ENCODE results near the gene MYL10. TPM values are rescaled to one million over a fixed set of nuclear protein-coding genes. Genes with fewer than 3 reads are reported as not detected.

MYL10 gene
- total RNA-seq, 1 donor from 2014 or later: not detected

DNA sequence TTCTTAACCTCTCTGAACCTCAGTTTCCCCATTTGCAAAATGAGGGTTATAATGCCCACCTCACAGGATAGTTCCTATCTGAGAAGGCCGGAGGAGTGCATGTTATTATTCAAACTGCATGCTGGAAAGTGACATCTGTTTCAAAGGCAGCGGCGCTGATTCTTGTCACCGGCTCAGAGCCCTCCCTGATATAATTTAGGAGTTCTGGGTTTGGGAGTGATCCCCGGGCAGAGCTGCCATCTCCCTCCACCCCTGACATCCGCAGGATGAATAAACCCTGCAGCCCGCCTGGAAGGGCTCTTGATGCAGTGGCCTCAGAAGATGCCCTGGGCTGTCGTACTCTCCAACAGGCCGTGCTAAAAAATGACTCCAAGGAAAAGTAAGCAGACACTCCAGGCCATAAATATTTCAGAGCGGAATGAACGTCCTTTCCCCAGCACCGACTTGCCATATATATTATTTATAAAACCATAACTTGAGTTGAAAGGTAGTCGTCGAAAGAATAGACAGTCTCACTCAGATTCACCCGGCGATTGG, 47.0 kb upstream of the MYL10 start:
- TF ChIP-seq, protein P1, sequence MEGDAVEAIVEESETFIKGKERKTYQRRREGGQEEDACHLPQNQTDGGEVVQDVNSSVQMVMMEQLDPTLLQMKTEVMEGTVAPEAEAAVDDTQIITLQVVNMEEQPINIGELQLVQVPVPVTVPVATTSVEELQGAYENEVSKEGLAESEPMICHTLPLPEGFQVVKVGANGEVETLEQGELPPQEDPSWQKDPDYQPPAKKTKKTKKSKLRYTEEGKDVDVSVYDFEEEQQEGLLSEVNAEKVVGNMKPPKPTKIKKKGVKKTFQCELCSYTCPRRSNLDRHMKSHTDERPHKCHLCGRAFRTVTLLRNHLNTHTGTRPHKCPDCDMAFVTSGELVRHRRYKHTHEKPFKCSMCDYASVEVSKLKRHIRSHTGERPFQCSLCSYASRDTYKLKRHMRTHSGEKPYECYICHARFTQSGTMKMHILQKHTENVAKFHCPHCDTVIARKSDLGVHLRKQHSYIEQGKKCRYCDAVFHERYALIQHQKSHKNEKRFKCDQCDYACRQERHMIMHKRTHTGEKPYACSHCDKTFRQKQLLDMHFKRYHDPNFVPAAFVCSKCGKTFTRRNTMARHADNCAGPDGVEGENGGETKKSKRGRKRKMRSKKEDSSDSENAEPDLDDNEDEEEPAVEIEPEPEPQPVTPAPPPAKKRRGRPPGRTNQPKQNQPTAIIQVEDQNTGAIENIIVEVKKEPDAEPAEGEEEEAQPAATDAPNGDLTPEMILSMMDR (IDR thresholded peaks at IDR 0.05): no peak
- Histone ChIP-seq H3K27me3 (no peaks in the 10 kb centered on the region), H3K4me3 (no peak overlapping the region), H3K9me3 (no peaks in the 10 kb centered on the region), H3K4me1 (peaks cover 1% of the 10 kb centered on the region), H3K36me3 (no peaks in the 10 kb centered on the region), H3K27ac (no peak overlapping the region)
- no peak for ATAC-seq
- no peak for DNase-seq
- intact Hi-C loops (cut with DNase I): no loop called here

DNA sequence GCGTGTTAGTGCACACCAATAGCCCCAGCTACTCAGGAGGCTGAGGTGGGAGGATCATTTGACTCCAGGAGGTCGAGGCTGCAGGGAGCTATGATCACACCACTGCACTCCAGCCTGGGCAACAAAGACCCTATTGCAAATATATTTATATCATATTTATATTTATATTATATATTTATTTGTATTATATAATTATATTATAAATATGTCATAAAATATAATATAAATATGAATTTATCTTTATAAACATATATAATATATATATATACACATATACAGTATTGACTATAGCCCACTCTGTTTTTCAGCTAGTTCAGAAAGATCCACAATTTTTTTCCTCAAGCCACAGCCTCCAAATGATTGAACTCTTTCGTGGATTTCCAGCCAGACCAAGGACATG, 45.3 kb upstream of the MYL10 start:
- H3K9me3 ChIP-seq: no peaks in the 10 kb centered on the region
- H3K27ac ChIP-seq: no peak overlapping the region
- H3K27me3 ChIP-seq: no peaks in the 10 kb centered on the region
- TF ChIP-seq, protein P1 (IDR thresholded peaks at IDR 0.05): no peak
- no peaks in the 10 kb centered on the region for H3K36me3 ChIP-seq
- intact Hi-C loops (cut with DNase I): no loop called here
- DNase-seq (no peak), ATAC-seq (no peak)
- no peaks in the 10 kb centered on the region for H3K4me1 ChIP-seq
- no peak overlapping the region for H3K4me3 ChIP-seq

DNA sequence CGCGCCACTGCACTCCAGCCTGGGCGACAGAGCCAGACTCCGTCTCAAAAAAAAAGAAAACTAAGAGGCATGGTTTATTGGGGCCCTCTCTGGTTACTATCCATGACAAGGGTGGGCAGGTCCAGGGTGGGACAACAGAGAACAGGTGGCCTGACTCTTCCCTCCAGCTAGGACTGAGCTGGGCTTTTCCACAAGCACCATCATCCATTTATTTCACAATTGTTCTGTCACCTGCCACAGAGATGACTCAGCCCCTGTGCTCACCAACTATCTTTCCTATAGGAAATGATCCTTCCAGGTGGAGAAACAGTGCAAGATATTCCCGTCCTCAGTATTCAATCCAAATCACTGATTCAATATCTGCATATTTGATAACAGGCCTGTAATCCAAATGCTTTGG, 44.9 kb upstream of the MYL10 start:
- Histone ChIP-seq H3K9me3 (no peaks in the 10 kb centered on the region), H3K27me3 (no peaks in the 10 kb centered on the region), H3K27ac (no peak overlapping the region), H3K4me3 (no peak overlapping the region), H3K36me3 (no peaks in the 10 kb centered on the region), H3K4me1 (no peaks in the 10 kb centered on the region)
- intact Hi-C loops (cut with DNase I): no loop called here
- ATAC-seq (no peak), DNase-seq (no peak)
- TF ChIP-seq, protein P1 (IDR thresholded peaks at IDR 0.05): no peak

- no peak overlapping the region for H3K4me3 ChIP-seq
- H3K9me3 ChIP-seq: no peaks in the 10 kb centered on the region
- ATAC-seq (no peak), DNase-seq (no peak)
- TF ChIP-seq, protein P1 (IDR thresholded peaks at IDR 0.05): no peak
- no peak overlapping the region for H3K27ac ChIP-seq
- no peaks in the 10 kb centered on the region for H3K4me1 ChIP-seq
- intact Hi-C loops (cut with DNase I): no loop called here
- H3K27me3 ChIP-seq: no peaks in the 10 kb centered on the region
- no peaks in the 10 kb centered on the region for H3K36me3 ChIP-seq
Measured at GRCh38 chr7:101673315-101673714, 44.2 kb upstream of the MYL10 start.

- Histone ChIP-seq H3K27ac (no peak overlapping the region), H3K4me1 (no peaks in the 10 kb centered on the region), H3K9me3 (no peaks in the 10 kb centered on the region), H3K4me3 (no peak overlapping the region), H3K36me3 (no peaks in the 10 kb centered on the region), H3K27me3 (no peaks in the 10 kb centered on the region)
- ATAC-seq: no peak
- DNase-seq: no peak
- TF ChIP-seq, protein P1 (IDR thresholded peaks at IDR 0.05): no peak
- intact Hi-C loops (cut with DNase I): no loop called here
Measured at GRCh38 chr7:101671371-101672356, 42.6 kb upstream of the MYL10 start.
